ENCODE data around the gene LGALS4. TPM values are rescaled to one million over a fixed set of nuclear protein-coding genes. Genes with fewer than 3 reads are reported as not detected.
"Not testable (repeated sequence)": the region's sequence is repeated elsewhere in the genome, so short reads cannot be mapped to it uniquely, and the experiment has no call there.

The LGALS4 gene
- total RNA-seq, 2 donors from 2014 or later, result 6,357 to 8,309 TPM

- H3K27me3 ChIP-seq, result no peaks in the 10 kb centered on the region
- peaks cover 6% of the 10 kb centered on the region for H3K36me3 ChIP-seq
- intact Hi-C loops (cut with DNase I), result loop anchor here (5.0 kb wide), 1 partner anchor 35 kb away; the partner anchor contains the start of gene HNRNPL
- H3K9ac ChIP-seq (ENCODE audit: low read depth in 2 of 2, low read length in 2 of 2), result peak overlapping the region; percentile 77 to 94
- peak overlapping the region; percentile 93 for H3K27ac ChIP-seq
- no peaks in the 10 kb centered on the region for H3K9me3 ChIP-seq
- DNase-seq, result no peak
- H3K4me3 ChIP-seq, result peak overlapping the region; percentile 72
- no peak for TF ChIP-seq CTCF (IDR thresholded peaks at IDR 0.05)
- peaks cover 8% of the 10 kb centered on the region for H3K4me1 ChIP-seq
Measured at GRCh38 chr19:38812009-38812840, 520 bp downstream of the LGALS4 start.

- no peak for DNase-seq
- Histone ChIP-seq H3K9ac (ENCODE audit: low read depth in 2 of 2, low read length in 2 of 2) (peak overlapping the region in 1 of 2 donors; percentile 71), H3K36me3 (peaks cover 6% of the 10 kb centered on the region), H3K4me3 (peak overlapping the region; percentile 72), H3K27me3 (no peaks in the 10 kb centered on the region), H3K4me1 (no peaks in the 10 kb centered on the region), H3K27ac (peak overlapping the region; percentile 50), H3K9me3 (no peaks in the 10 kb centered on the region)
- TF ChIP-seq CTCF (IDR thresholded peaks at IDR 0.05), result no peak
- intact Hi-C loops (cut with DNase I), result loop anchor here (5.0 kb wide), 1 partner anchor 38 kb away; the partner anchor contains the start of gene HNRNPL
Measured at GRCh38 chr19:38809592-38810252, 3.0 kb downstream of the LGALS4 start.

- Histone ChIP-seq H3K36me3 (peaks cover 15% of the 10 kb centered on the region), H3K9me3 (no peaks in the 10 kb centered on the region), H3K4me3 (no peak overlapping the region), H3K27me3 (no peaks in the 10 kb centered on the region), H3K9ac (ENCODE audit: low read depth in 2 of 2, low read length in 2 of 2) (peak overlapping the region in 1 of 2 donors; percentile 19), H3K4me1 (no peaks in the 10 kb centered on the region), H3K27ac (no peak overlapping the region)
- DNase-seq, result no peak
- TF ChIP-seq CTCF (IDR thresholded peaks at IDR 0.05), result no peak
- intact Hi-C loops (cut with DNase I), result no loop called here
Measured at GRCh38 chr19:38808741-38809140, 4.0 kb downstream of the LGALS4 start.

- H3K9me3 ChIP-seq; H3K27me3 ChIP-seq; DNase-seq; intact Hi-C loops (cut with DNase I); H3K9ac ChIP-seq (ENCODE audit: low read depth in 2 of 2, low read length in 2 of 2); H3K4me3 ChIP-seq; H3K27ac ChIP-seq; H3K4me1 ChIP-seq: not testable (repeated sequence)
- peaks cover 15% of the 10 kb centered on the region for H3K36me3 ChIP-seq
Measured at GRCh38 chr19:38807374-38808098, 5.2 kb downstream of the LGALS4 start.

- intact Hi-C loops (cut with DNase I), result no loop called here
- Histone ChIP-seq H3K9me3 (no peaks in the 10 kb centered on the region), H3K4me1 (no peaks in the 10 kb centered on the region), H3K27ac (no peak overlapping the region), H3K4me3 (no peak overlapping the region), H3K9ac (ENCODE audit: low read depth in 2 of 2, low read length in 2 of 2) (no peak overlapping the region), H3K36me3 (peaks cover 18% of the 10 kb centered on the region), H3K27me3 (no peaks in the 10 kb centered on the region)
- no peak for DNase-seq
- no peak for TF ChIP-seq CTCF (IDR thresholded peaks at IDR 0.05)
Measured at GRCh38 chr19:38806371-38806770, 6.4 kb downstream of the LGALS4 start.
